SU-DHL-6 (cell line): ENCODE measurements around the gene KCNA1.

Experiments used
- EZH2phosphoT487 ChIP-seq: fragments of 200-600 bp; sonication (generic), shearing (Covaris generic); conservative IDR thresholded peaks from 2 replicates; pipeline ENCODE4 v1.6.1; 2018; ENCODE audit warnings: mild to moderate bottlenecking, antibody characterized with exemption, low read length, moderate library complexity, mixed read lengths
- TF ChIP-seq, protein P1 (sequence below): fragments of 200-600 bp; sonication (generic); IDR thresholded peaks from one replicate; pipeline ENCODE4 v1.5.1; 2017; ENCODE audit warnings: antibody characterized with exemption, mild to moderate bottlenecking, low read length, moderate library complexity; ENCODE audit not compliant: insufficient read depth, poor library complexity, severe bottlenecking

DNA sequence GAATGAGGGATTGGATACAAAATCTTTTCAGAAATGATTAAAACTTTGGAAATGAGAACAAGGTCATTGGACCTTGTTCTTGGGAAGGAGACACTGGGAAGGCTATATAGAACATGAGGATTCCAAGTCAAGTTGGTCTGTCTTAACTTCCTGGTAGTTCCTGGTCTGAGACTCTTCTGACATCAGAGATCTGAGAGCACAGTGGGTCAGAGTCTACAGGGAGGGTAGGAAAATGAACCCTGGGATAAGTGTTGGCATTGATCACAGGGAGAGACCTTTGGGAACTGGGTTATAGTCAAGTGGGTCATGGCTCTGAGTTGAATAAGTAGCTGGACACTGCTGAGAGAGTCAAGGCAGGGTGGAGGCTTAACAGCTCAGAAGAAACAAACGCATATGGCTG lies 17.3 kb upstream of the KCNA1 start:
- TF ChIP-seq, protein P1, sequence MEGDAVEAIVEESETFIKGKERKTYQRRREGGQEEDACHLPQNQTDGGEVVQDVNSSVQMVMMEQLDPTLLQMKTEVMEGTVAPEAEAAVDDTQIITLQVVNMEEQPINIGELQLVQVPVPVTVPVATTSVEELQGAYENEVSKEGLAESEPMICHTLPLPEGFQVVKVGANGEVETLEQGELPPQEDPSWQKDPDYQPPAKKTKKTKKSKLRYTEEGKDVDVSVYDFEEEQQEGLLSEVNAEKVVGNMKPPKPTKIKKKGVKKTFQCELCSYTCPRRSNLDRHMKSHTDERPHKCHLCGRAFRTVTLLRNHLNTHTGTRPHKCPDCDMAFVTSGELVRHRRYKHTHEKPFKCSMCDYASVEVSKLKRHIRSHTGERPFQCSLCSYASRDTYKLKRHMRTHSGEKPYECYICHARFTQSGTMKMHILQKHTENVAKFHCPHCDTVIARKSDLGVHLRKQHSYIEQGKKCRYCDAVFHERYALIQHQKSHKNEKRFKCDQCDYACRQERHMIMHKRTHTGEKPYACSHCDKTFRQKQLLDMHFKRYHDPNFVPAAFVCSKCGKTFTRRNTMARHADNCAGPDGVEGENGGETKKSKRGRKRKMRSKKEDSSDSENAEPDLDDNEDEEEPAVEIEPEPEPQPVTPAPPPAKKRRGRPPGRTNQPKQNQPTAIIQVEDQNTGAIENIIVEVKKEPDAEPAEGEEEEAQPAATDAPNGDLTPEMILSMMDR: no peak
- no peak for TF ChIP-seq EZH2phosphoT487
